Kidney (tissue), 14 donors: ENCODE measurements around the gene OLFM3. TPM values are rescaled to one million over a fixed set of nuclear protein-coding genes. Genes with fewer than 3 reads are reported as not detected.

Experiments
- DNase-seq, 5 donors: peaks; one replicate each; pipeline ENCODE4 v3.0.0-alpha.2; 2013 to 2020
- FAIRE-seq: peaks from 2 replicates; lab custom pipeline; 2012; peaks lifted over from hg19 to GRCh38; lab: Jason Lieb, UNC
- H3K27ac ChIP-seq, 2 donors: one replicate each; pipeline ENCODE4 v1.7.0; 2013; ENCODE audit warnings: low read depth in 2 of 2, low read length in 2 of 2, inconsistent platforms in 1 of 2
- H3K27me3 ChIP-seq: one replicate; pipeline ENCODE4 v1.7.1; 2013; ENCODE audit warnings: low read length, inconsistent platforms; ENCODE audit not compliant: control insufficient read depth, insufficient read depth
- H3K36me3 ChIP-seq, 3 donors: one replicate each; pipeline versions ENCODE4 v1.7.0 to v1.7.1; 2013; ENCODE audit warnings: low read length in 3 of 3, control low read depth in 1 of 3, inconsistent platforms in 1 of 3; ENCODE audit not compliant: insufficient read depth in 3 of 3, control insufficient read depth in 2 of 3
- H3K4me1 ChIP-seq, 3 donors: one replicate each; pipeline versions ENCODE4 v1.7.0 to v1.7.1; 2013; ENCODE audit warnings: low read length in 3 of 3, inconsistent platforms in 1 of 3, low read depth in 1 of 3; ENCODE audit not compliant: control insufficient read depth in 2 of 3, insufficient read depth in 2 of 3
- H3K4me3 ChIP-seq, 3 donors: one replicate each; pipeline versions ENCODE4 v1.7.0 to v1.8.1; 2013; ENCODE audit warnings: low read length in 3 of 3, control low read depth in 1 of 3, inconsistent platforms in 1 of 3
- H3K9ac ChIP-seq, 3 donors: one replicate each; pipeline versions ENCODE4 v1.7.0 to v1.7.1; 2013; ENCODE audit warnings: low read length in 3 of 3, control low read depth in 1 of 3, inconsistent platforms in 1 of 3
- H3K9me3 ChIP-seq, 3 donors: one replicate each; pipeline versions ENCODE4 v1.7.0 to v1.7.1; 2013; ENCODE audit warnings: low read length in 3 of 3, control low read depth in 1 of 3, inconsistent platforms in 1 of 3; ENCODE audit not compliant: control insufficient read depth in 2 of 3, insufficient read depth in 1 of 3
- intact Hi-C: fragments of 100-400 bp; cut with DNase I; formaldehyde crosslinking; loops from one replicate; pipeline ENCODE4 v1.11.1; 2022
- polyA plus RNA-seq: library from polyadenylated mRNA; stranded (reverse); fragments of 350-450 nt; fragmentation: Illumina TruSeq; extraction: RNeasy Lipid Tissue Mini Kit (QIAGEN cat#74804); gene quantifications from one replicate; pipeline ENCODE4 v1.2.3, GENCODE V29; 2014; ENCODE audit warnings: low read depth, low replicate concordance; ENCODE audit not compliant: insufficient read depth
- total RNA-seq: library from RNA; stranded (reverse); fragmentation: NEBNext Ultra II Directional; extraction: Animal tissue kit (Norgen Biotek cat#: 25700); gene quantifications from one replicate; pipeline ENCODE4 v1.2.1, GENCODE V29; 2021
- TF ChIP-seq, protein P1 (sequence below): IDR thresholded peaks from 3 replicates; pipeline ENCODE4 v1.5.1; 2012; ENCODE audit warnings: mild to moderate bottlenecking, moderate library complexity, borderline replicate concordance; ENCODE audit not compliant: insufficient read depth; ENCODE audit errors: extremely low read depth
- donor health status: control.
- donor health status: control.
- donor health status: control.
- donor health status: control.
- donor health status: control.
- donor health status: DM: yes; HTN: yes; CAD: no.
- donor health status: Normal renal cell carcinoma (clear cell type).

OLFM3 gene
- total and polyA plus RNA-seq, 2 donors from 2014 or later: 0.41 TPM; not detected in 1

DNA sequence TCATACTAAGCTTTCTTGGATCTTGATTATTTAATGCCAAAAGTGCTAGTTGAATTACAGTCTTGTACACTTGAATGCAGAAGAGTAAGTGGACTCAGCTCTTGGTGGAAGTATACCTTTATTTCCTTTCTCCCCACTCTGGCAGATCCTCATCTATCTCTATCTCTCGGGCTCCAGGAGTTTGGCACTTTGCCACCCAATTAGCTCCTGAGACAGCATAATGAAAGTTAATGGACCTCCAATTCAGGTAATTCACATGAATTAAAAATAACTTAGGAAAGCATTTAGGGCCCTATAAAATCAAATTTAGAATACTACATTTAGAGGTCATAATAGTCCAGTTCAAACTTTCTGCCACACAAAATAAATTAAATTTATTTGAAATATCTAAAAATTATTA lies 67.4 kb downstream of the OLFM3 start:
- intact Hi-C loops: no loop called here
- TF ChIP-seq, protein P1, sequence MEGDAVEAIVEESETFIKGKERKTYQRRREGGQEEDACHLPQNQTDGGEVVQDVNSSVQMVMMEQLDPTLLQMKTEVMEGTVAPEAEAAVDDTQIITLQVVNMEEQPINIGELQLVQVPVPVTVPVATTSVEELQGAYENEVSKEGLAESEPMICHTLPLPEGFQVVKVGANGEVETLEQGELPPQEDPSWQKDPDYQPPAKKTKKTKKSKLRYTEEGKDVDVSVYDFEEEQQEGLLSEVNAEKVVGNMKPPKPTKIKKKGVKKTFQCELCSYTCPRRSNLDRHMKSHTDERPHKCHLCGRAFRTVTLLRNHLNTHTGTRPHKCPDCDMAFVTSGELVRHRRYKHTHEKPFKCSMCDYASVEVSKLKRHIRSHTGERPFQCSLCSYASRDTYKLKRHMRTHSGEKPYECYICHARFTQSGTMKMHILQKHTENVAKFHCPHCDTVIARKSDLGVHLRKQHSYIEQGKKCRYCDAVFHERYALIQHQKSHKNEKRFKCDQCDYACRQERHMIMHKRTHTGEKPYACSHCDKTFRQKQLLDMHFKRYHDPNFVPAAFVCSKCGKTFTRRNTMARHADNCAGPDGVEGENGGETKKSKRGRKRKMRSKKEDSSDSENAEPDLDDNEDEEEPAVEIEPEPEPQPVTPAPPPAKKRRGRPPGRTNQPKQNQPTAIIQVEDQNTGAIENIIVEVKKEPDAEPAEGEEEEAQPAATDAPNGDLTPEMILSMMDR: no peak
- Histone ChIP-seq H3K4me1 (no peaks in the 10 kb centered on the region), H3K27me3 (no peaks in the 10 kb centered on the region), H3K9me3 (no peaks in the 10 kb centered on the region), H3K4me3 (no peak overlapping the region), H3K27ac (no peak overlapping the region), H3K36me3 (no peaks in the 10 kb centered on the region), H3K9ac (no peak overlapping the region)
- FAIRE-seq (no peak), DNase-seq (peak in 2 of 5 donors; percentile 26 to 45)

DNA sequence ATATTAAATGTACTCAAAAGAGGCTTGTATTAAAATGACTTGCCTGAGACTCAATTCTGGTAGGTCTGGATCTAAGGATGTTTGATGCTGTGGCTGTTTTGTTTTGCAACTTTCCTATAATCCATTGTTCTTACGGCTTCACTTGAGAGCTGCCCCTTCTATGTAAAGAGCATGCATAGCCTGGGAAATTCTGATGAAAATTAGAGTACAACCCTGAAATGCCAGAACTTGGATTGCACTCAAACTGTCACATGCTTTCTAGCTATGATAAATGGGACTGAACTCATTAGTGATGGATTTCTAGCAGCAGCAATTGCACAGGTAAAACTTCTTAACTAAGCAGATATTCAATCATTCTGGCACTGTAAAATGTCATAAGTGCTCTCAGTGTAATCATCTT lies 67.9 kb downstream of the OLFM3 start:
- FAIRE-seq (no peak), DNase-seq (peak in 1 of 5 donors; percentile 5)
- Histone ChIP-seq H3K9ac (no peak overlapping the region), H3K27ac (no peak overlapping the region), H3K27me3 (no peaks in the 10 kb centered on the region), H3K36me3 (no peaks in the 10 kb centered on the region), H3K4me3 (no peak overlapping the region), H3K4me1 (no peaks in the 10 kb centered on the region), H3K9me3 (no peaks in the 10 kb centered on the region)
- TF ChIP-seq, protein P1: no peak
- intact Hi-C loops: no loop called here

- FAIRE-seq: no peak
Measured at GRCh38 chr1:101924700-101925099, 72.0 kb downstream of the OLFM3 start.

More at GRCh38 chr1:101924700-101925099, 72.0 kb downstream of the OLFM3 start:
- H3K4me1 ChIP-seq: no peaks in the 10 kb centered on the region
- no peaks in the 10 kb centered on the region for H3K27me3 ChIP-seq
- intact Hi-C loops: no loop called here
- no peak overlapping the region for H3K9ac ChIP-seq
- H3K36me3 ChIP-seq: no peaks in the 10 kb centered on the region
- DNase-seq: no peak
- H3K27ac ChIP-seq: no peak overlapping the region
- TF ChIP-seq, protein P1: no peak
- no peaks in the 10 kb centered on the region for H3K9me3 ChIP-seq
- H3K4me3 ChIP-seq: no peak overlapping the region
